SU-DHL-6 (cell line): ENCODE data around the gene TBX19.

ENCODE experiments used
- H2AFZ ChIP-seq: fragments of 200-600 bp; sonication (generic); 2 replicates; pipeline ENCODE4 v1.6.1; 2014; ENCODE audit warnings: low read depth, mild to moderate bottlenecking, moderate library complexity, mixed read lengths, antibody characterized with exemption, low read length; ENCODE audit not compliant: severe bottlenecking
- H3F3A ChIP-seq: fragments of 200-600 bp; shearing (Covaris generic); 2 replicates; pipeline ENCODE4 v1.6.0; 2016; ENCODE audit warnings: antibody characterized with exemption, mild to moderate bottlenecking; ENCODE audit not compliant: insufficient read depth
- H3K27ac ChIP-seq: fragments of 200-600 bp; sonication (generic); 2 replicates; pipeline ENCODE4 v1.5.1; 2016; ENCODE audit warnings: low read depth, mild to moderate bottlenecking, low read length, moderate library complexity, mixed read lengths
- H3K27me3 ChIP-seq: fragments of 200-600 bp; sonication (generic), shearing (Covaris generic); 2 replicates; pipeline ENCODE4 v1.6.0; 2014; ENCODE audit warnings: mild to moderate bottlenecking, low read length
- H3K36me3 ChIP-seq: fragments of 200-600 bp; sonication (generic); 2 replicates; pipeline ENCODE4 v1.6.1; 2014; ENCODE audit warnings: mild to moderate bottlenecking, low read length, mixed read lengths
- H3K4me2 ChIP-seq: fragments of 300-600, 200-600 bp; shearing (Covaris generic), sonication (generic); 2 replicates; pipeline ENCODE4 v1.6.0; 2014; ENCODE audit warnings: low read length, low read depth, mild to moderate bottlenecking; ENCODE audit not compliant: poor library complexity, severe bottlenecking
- H3K4me3 ChIP-seq: fragments of 200-600 bp; sonication (generic); 2 replicates; pipeline ENCODE4 v1.5.1; 2014; ENCODE audit warnings: antibody characterized with exemption, low read length, mild to moderate bottlenecking, mixed read lengths; ENCODE audit not compliant: insufficient read depth, poor library complexity, severe bottlenecking
- H3K79me2 ChIP-seq: fragments of 200-600 bp; sonication (generic); 2 replicates; pipeline ENCODE4 v1.6.1; 2014; ENCODE audit warnings: mild to moderate bottlenecking, low read length, moderate library complexity; ENCODE audit not compliant: insufficient read depth
- H3K9ac ChIP-seq: fragments of 200-600 bp; sonication (generic); 2 replicates; pipeline ENCODE4 v1.7.0; 2014; ENCODE audit warnings: mild to moderate bottlenecking, low read length
- H3K9me2 ChIP-seq: fragments of 200-600 bp; sonication (generic); replicated peaks from 2 replicates; pipeline ENCODE4 v1.6.1; 2014; ENCODE audit warnings: low read length; ENCODE audit not compliant: insufficient read depth
- H3K9me3 ChIP-seq: fragments of 200-600 bp; sonication (generic); 2 replicates; pipeline ENCODE4 v1.6.1; 2014; ENCODE audit warnings: low read length, mixed read lengths; ENCODE audit not compliant: insufficient read depth
- H4K20me1 ChIP-seq: fragments of 200-600 bp; sonication (generic); 2 replicates; pipeline ENCODE4 v1.6.1; 2014; ENCODE audit warnings: low read depth, mild to moderate bottlenecking, antibody characterized with exemption, low read length, moderate library complexity, mixed read lengths
- EZH2phosphoT487 ChIP-seq: fragments of 200-600 bp; sonication (generic), shearing (Covaris generic); conservative IDR thresholded peaks from 2 replicates; pipeline ENCODE4 v1.6.1; 2018; ENCODE audit warnings: mild to moderate bottlenecking, antibody characterized with exemption, low read length, moderate library complexity, mixed read lengths
- TF ChIP-seq, protein P1 (sequence below): fragments of 200-600 bp; sonication (generic); IDR thresholded peaks from one replicate; pipeline ENCODE4 v1.5.1; 2017; ENCODE audit warnings: antibody characterized with exemption, mild to moderate bottlenecking, low read length, moderate library complexity; ENCODE audit not compliant: insufficient read depth, poor library complexity, severe bottlenecking

TBX19 gene

DNA sequence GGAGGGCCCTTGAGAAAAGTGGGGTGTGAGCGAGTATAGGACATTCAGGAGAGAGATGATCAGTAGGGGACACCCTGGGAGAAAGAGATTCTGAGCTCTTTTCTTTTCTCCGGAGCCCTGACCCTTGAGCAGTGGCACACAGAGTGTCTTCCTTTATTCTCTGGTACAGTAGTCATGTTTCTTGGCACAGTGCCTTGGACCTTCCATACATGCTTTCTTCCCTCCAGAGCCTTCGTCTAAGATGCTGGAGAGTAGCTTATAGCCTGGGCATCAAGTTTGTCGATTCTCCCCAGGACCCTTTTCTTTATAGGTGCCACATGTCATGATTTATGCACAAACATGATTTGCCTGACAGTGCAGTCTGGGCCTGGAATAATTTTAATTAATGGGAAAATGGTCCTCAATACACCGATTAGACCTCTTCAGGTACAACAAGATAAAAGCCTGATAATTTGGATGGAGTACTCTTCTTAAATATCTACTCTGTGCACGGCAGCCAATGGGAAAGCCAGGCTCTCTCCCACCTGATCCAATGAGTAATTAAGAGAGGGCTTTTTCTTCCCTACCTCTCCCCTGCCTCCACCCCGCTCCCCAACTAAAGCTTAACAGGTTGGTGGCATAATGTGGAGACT, at the start of gene TBX19:
TSS of gene TBX19 (plus strand) at position 582 of the 632 bp plus-strand sequence. CDS start 214 bp downstream, outside the sequence.
- Histone ChIP-seq H3K9me3 (no peaks in the 10 kb centered on the region), H3K36me3 (no peaks in the 10 kb centered on the region), H3K9ac (no peak within 1 kb of the TSS), H3K4me3 (no peak within 1 kb of the TSS), H4K20me1 (no peaks in the 10 kb centered on the region), H2AFZ (no peak within 1 kb of the TSS), H3K79me2 (no peaks in the 10 kb centered on the region), H3K4me2 (no peak within 1 kb of the TSS), H3K27ac (no peak within 1 kb of the TSS), H3K9me2 (no peaks in the 10 kb centered on the region), H3F3A (no peaks in the 10 kb centered on the region), H3K27me3 (no peaks in the 10 kb centered on the region)
- TF ChIP-seq, protein P1, sequence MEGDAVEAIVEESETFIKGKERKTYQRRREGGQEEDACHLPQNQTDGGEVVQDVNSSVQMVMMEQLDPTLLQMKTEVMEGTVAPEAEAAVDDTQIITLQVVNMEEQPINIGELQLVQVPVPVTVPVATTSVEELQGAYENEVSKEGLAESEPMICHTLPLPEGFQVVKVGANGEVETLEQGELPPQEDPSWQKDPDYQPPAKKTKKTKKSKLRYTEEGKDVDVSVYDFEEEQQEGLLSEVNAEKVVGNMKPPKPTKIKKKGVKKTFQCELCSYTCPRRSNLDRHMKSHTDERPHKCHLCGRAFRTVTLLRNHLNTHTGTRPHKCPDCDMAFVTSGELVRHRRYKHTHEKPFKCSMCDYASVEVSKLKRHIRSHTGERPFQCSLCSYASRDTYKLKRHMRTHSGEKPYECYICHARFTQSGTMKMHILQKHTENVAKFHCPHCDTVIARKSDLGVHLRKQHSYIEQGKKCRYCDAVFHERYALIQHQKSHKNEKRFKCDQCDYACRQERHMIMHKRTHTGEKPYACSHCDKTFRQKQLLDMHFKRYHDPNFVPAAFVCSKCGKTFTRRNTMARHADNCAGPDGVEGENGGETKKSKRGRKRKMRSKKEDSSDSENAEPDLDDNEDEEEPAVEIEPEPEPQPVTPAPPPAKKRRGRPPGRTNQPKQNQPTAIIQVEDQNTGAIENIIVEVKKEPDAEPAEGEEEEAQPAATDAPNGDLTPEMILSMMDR = no peak
- no peak for TF ChIP-seq EZH2phosphoT487

DNA sequence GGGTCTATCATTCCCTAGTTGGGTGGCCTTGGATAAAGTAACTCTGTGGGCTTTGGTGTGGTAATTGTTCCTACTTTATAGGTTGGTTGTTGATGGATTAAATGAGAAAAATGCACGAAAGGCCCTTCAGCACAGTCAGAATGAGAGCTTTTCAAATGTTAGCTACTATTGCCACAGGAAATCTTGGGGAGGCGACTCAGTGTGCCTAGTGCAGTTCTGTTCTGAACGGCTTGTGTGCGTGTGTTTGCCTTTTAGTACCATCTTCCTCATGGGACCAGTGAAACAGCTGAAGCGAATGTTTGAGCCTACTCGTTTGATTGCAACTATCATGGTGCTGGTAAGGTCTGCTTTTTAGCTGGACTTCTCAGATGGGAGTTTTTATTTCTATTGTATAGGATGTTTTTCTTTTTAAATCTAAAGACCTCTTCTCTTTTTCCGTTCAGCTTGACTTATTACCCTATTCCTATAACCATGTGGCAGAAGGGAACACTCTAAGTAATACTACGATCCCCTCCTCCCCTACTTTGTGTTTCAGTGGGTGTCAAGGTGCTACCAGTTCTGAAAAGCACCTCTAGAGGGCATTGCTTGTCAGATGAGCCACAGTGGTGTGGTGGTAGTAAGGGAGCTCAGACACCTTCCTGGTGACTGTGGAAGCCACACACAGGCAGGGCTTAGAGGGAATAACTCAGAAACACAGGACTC, 45.7 kb upstream of the TBX19 start:
- Histone ChIP-seq H3K9me2 (no peaks in the 10 kb centered on the region), H2AFZ (no peak overlapping the region), H3K27ac (no peak overlapping the region), H3K79me2 (peaks cover 13% of the 10 kb centered on the region), H3K36me3 (peaks cover 16% of the 10 kb centered on the region; the same call in 1 of the 2 replicates), H3K9ac (no peak overlapping the region), H4K20me1 (no peaks in the 10 kb centered on the region), H3K9me3 (no peaks in the 10 kb centered on the region), H3K4me3 (no peak overlapping the region), H3K4me2 (no peak overlapping the region), H3F3A (no peaks in the 10 kb centered on the region), H3K27me3 (no peaks in the 10 kb centered on the region)
- TF ChIP-seq, protein P1 = peak; percentile 53
- no peak for TF ChIP-seq EZH2phosphoT487

DNA sequence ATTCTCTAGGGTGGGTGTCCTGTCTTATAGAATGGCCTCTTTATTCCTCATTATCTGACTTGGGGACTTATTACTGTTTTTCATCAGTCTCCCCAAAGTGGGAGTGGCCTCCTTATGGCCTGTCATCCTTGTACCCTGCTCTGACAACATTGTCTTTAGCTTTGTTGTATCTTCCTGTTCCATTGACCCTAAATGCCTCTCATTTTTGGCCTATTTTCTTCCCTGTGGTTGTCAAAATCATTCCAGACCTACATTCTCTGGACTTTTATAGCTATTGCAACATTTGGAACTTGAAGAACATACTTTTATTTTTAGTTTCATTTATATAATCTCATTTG, 45.2 kb upstream of the TBX19 start:
- peaks cover 16% of the 10 kb centered on the region; the same call in 1 of the 2 replicates for H3K36me3 ChIP-seq
- H3K9me2 ChIP-seq = no peaks in the 10 kb centered on the region
- no peak overlapping the region for H3K4me3 ChIP-seq
- H3K9me3 ChIP-seq = no peaks in the 10 kb centered on the region
- peaks cover 9% of the 10 kb centered on the region; the same call in 1 of the 2 replicates for H3K79me2 ChIP-seq
- H3K27me3 ChIP-seq = no peaks in the 10 kb centered on the region
- no peak overlapping the region for H2AFZ ChIP-seq
- no peak for TF ChIP-seq EZH2phosphoT487
- TF ChIP-seq, protein P1 = peak; percentile 3
- H4K20me1 ChIP-seq = no peaks in the 10 kb centered on the region
- H3K4me2 ChIP-seq = no peak overlapping the region
- no peak overlapping the region for H3K9ac ChIP-seq
- no peak overlapping the region for H3K27ac ChIP-seq
- H3F3A ChIP-seq = no peaks in the 10 kb centered on the region
